Measurements from ENCODE around the gene SPDYE3.
"Not testable (repeated sequence)": the region's sequence is repeated elsewhere in the genome, so short reads cannot be mapped to it uniquely, and the experiment has no call there.

DNA sequence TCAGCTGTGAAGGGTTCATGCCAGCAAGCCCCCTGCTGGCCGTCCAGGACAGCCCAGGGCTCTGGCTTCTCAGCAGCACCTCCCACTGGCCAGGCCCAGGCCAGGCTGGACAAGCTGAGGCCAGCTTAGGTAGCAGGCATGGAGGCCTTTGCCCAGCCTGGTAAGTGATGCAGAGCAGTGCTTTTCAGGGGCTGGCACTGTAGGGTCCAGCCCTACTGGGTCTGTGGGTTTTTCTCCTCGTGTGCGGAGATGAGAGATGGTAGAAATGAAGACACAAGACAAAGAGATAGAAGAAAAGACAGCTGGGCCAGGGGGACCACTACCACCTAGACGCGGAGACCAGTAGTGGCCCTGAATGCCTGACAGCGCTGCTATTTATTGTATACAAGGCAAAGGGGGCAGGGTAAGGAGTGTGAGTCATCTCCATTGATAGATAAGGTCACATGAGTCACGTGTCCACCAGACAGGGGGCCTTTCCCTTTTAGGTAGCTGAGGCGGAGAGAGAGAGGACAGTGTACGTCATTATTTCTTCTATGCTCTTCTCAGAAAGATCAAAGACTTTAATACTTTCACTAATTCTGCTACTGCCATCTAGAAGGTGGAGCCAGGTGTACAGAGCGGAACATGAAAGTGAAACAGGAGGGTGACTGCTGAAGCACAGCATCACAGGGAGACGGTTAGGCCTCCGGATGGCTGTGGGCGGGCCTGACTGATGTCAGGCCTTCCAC is 37.2 kb downstream of the SPDYE3 start:
- TF ChIP-seq, protein P1, sequence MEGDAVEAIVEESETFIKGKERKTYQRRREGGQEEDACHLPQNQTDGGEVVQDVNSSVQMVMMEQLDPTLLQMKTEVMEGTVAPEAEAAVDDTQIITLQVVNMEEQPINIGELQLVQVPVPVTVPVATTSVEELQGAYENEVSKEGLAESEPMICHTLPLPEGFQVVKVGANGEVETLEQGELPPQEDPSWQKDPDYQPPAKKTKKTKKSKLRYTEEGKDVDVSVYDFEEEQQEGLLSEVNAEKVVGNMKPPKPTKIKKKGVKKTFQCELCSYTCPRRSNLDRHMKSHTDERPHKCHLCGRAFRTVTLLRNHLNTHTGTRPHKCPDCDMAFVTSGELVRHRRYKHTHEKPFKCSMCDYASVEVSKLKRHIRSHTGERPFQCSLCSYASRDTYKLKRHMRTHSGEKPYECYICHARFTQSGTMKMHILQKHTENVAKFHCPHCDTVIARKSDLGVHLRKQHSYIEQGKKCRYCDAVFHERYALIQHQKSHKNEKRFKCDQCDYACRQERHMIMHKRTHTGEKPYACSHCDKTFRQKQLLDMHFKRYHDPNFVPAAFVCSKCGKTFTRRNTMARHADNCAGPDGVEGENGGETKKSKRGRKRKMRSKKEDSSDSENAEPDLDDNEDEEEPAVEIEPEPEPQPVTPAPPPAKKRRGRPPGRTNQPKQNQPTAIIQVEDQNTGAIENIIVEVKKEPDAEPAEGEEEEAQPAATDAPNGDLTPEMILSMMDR (IDR thresholded peaks at IDR 0.05) = not testable (repeated sequence)
- not testable (repeated sequence) for TF ChIP-seq MXD4 (CRISPR knock-in tag; IDR thresholded peaks at IDR 0.05; ENCODE audit: borderline replicate concordance); FOXJ3 (CRISPR knock-in tag; IDR thresholded peaks at IDR 0.05; ENCODE audit: borderline replicate concordance); NR2C2 (CRISPR knock-in tag; IDR thresholded peaks at IDR 0.05)
- TF ChIP-seq, protein P2, sequence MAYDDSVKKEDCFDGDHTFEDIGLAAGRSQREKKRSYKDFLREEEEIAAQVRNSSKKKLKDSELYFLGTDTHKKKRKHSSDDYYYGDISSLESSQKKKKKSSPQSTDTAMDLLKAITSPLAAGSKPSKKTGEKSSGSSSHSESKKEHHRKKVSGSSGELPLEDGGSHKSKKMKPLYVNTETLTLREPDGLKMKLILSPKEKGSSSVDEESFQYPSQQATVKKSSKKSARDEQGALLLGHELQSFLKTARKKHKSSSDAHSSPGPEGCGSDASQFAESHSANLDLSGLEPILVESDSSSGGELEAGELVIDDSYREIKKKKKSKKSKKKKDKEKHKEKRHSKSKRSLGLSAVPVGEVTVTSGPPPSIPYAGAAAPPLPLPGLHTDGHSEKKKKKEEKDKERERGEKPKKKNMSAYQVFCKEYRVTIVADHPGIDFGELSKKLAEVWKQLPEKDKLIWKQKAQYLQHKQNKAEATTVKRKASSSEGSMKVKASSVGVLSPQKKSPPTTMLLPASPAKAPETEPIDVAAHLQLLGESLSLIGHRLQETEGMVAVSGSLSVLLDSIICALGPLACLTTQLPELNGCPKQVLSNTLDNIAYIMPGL (CRISPR knock-in tag; IDR thresholded peaks at IDR 0.05) = not testable (repeated sequence)
- TF ChIP-seq, protein P3, sequence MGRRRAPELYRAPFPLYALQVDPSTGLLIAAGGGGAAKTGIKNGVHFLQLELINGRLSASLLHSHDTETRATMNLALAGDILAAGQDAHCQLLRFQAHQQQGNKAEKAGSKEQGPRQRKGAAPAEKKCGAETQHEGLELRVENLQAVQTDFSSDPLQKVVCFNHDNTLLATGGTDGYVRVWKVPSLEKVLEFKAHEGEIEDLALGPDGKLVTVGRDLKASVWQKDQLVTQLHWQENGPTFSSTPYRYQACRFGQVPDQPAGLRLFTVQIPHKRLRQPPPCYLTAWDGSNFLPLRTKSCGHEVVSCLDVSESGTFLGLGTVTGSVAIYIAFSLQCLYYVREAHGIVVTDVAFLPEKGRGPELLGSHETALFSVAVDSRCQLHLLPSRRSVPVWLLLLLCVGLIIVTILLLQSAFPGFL (CRISPR knock-in tag; IDR thresholded peaks at IDR 0.05; ENCODE audit: borderline replicate concordance) = not testable (repeated sequence)
- TF ChIP-seq, protein P4, sequence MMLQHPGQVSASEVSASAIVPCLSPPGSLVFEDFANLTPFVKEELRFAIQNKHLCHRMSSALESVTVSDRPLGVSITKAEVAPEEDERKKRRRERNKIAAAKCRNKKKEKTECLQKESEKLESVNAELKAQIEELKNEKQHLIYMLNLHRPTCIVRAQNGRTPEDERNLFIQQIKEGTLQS (CRISPR knock-in tag; conservative IDR thresholded peaks at IDR 0.05) = not testable (repeated sequence)
- TF ChIP-seq, protein P5, sequence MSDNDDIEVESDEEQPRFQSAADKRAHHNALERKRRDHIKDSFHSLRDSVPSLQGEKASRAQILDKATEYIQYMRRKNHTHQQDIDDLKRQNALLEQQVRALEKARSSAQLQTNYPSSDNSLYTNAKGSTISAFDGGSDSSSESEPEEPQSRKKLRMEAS (CRISPR knock-in tag; IDR thresholded peaks at IDR 0.05) = not testable (repeated sequence)
- TF ChIP-seq, protein P6, sequence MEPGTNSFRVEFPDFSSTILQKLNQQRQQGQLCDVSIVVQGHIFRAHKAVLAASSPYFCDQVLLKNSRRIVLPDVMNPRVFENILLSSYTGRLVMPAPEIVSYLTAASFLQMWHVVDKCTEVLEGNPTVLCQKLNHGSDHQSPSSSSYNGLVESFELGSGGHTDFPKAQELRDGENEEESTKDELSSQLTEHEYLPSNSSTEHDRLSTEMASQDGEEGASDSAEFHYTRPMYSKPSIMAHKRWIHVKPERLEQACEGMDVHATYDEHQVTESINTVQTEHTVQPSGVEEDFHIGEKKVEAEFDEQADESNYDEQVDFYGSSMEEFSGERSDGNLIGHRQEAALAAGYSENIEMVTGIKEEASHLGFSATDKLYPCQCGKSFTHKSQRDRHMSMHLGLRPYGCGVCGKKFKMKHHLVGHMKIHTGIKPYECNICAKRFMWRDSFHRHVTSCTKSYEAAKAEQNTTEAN (CRISPR knock-in tag; IDR thresholded peaks at IDR 0.05) = not testable (repeated sequence)
